Effector memory CD4-positive, alpha-beta T cell (primary cell): Measurements from ENCODE around the gene KCNC3.

Source experiments
- DNase-seq, 3 donors: peaks; one replicate each; pipeline ENCODE4 v3.0.0-alpha.2; 2020
- H3K27ac ChIP-seq: 2 replicates; pipeline ENCODE4 v1.7.0; 2013; ENCODE audit warnings: mild to moderate bottlenecking, low read length, moderate library complexity; ENCODE audit not compliant: insufficient read depth, poor library complexity, severe bottlenecking
- H3K27me3 ChIP-seq: replicated peaks from 2 replicates; pipeline ENCODE4 v1.7.0; 2013; ENCODE audit warnings: mild to moderate bottlenecking, low read length; ENCODE audit not compliant: insufficient read depth, control insufficient read depth, poor library complexity, severe bottlenecking
- H3K36me3 ChIP-seq: 2 replicates; pipeline ENCODE4 v1.7.0; 2013; ENCODE audit warnings: mild to moderate bottlenecking, low read length, moderate library complexity; ENCODE audit not compliant: control insufficient read depth, insufficient read depth
- H3K4me1 ChIP-seq: 2 replicates; pipeline ENCODE4 v1.7.0; 2013; ENCODE audit warnings: low read length, mild to moderate bottlenecking; ENCODE audit not compliant: control insufficient read depth, insufficient read depth, poor library complexity, severe bottlenecking
- H3K4me3 ChIP-seq: 2 replicates; pipeline ENCODE4 v1.7.0; 2013; ENCODE audit warnings: low read length, low read depth, mild to moderate bottlenecking; ENCODE audit not compliant: insufficient read depth, poor library complexity, severe bottlenecking
- H3K9me3 ChIP-seq: 2 replicates; pipeline ENCODE4 v1.7.0; 2013; ENCODE audit warnings: mild to moderate bottlenecking, low read length, moderate library complexity; ENCODE audit not compliant: control insufficient read depth

The KCNC3 gene

GRCh38 chr19:50365434-50366306 is 36.5 kb upstream of the KCNC3 start, which contains the start of gene NAPSA:
NAPSA (minus strand) TSS chr19:50365639; CDS start chr19:50365621, 18 bp downstream.
- H3K36me3 ChIP-seq, result no peaks in the 10 kb centered on the region
- no peaks in the 10 kb centered on the region for H3K27me3 ChIP-seq
- DNase-seq, result no peak
- peaks cover 10% of the 10 kb centered on the region for H3K4me1 ChIP-seq
- H3K27ac ChIP-seq, result no peak within 1 kb of the TSS
- H3K4me3 ChIP-seq, result no peak within 1 kb of the TSS
- H3K9me3 ChIP-seq, result no peaks in the 10 kb centered on the region

- Histone ChIP-seq H3K4me3 (no peak overlapping the region), H3K27me3 (no peaks in the 10 kb centered on the region), H3K9me3 (no peaks in the 10 kb centered on the region), H3K27ac (no peak overlapping the region), H3K4me1 (peaks cover 5% of the 10 kb centered on the region), H3K36me3 (no peaks in the 10 kb centered on the region)
- DNase-seq, result no peak
These were observed 33.7 kb upstream of the KCNC3 start for GRCh38 chr19:50362656-50363424.

GRCh38 chr19:50362030-50362412 is 32.8 kb upstream of the KCNC3 start:
- no peaks in the 10 kb centered on the region for H3K36me3 ChIP-seq
- no peak for DNase-seq
- no peak overlapping the region for H3K4me3 ChIP-seq
- no peak overlapping the region for H3K27ac ChIP-seq
- H3K4me1 ChIP-seq, result peaks cover 10% of the 10 kb centered on the region
- H3K9me3 ChIP-seq, result no peaks in the 10 kb centered on the region
- H3K27me3 ChIP-seq, result no peaks in the 10 kb centered on the region

DNA sequence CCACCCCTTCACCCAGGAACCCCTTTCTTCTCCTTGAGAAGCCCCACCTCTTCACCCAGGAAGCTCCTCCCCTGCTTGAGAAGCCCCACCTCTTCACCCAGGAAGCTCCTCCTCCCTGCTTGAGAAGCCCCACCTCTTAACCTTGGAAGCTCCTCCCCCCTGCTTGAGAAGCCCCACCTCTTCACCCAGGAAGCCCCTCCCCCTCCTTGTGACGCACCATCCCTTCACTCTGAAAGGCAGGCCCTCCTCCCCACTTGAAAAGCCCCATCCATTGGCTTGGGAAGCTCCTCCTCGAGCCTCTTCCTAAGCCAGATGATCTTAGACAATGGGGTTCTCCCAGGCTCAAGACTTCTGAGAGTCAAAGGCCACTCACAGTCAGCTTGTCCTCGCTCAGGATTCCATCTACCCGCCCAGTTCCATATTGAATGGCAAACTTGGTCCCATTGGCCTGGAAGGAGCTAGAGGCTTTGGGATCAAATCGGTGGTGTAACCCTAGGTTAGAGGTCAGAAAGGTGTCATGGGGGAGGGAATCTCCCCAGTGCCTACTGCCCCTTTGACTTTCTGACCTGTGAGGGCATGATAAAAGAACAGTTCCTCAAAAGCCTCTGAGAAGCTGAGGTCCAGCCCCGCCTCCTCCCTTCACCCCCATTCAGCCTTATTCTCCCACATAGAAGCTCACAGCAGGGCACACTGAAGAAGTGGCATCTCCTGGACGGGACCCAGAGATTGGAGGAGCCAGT is 32.3 kb upstream of the KCNC3 start:
- no peaks in the 10 kb centered on the region for H3K9me3 ChIP-seq
- no peak for DNase-seq
- peaks cover 10% of the 10 kb centered on the region for H3K4me1 ChIP-seq
- H3K4me3 ChIP-seq, result no peak overlapping the region
- H3K27me3 ChIP-seq, result no peaks in the 10 kb centered on the region
- no peaks in the 10 kb centered on the region for H3K36me3 ChIP-seq
- H3K27ac ChIP-seq, result no peak overlapping the region

DNA sequence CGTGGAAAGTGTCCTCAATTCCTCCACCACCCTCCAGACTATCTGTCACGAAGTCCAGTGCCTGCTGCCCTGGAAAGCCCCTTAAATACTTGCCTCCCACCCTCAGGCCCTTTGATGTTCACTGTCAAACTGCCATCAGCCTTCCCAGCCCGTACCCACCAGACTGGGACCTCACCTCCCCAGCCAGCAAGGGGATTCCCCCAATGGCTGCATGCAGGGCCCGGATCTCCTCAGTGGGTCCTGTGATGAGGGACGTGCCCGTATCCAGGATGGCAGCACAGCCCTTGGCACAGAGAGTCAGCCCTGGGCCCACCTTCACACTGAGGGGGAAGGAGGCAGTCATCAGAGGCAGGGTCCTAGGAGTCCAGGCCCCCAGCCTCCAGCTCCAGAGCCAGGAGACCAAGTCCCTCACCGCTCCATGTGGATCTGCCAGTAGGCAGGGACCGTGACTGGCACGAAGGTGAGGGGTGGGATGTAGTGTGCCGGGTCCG is 30.2 kb upstream of the KCNC3 start:
- H3K4me1 ChIP-seq, result peaks cover 8% of the 10 kb centered on the region
- H3K9me3 ChIP-seq, result no peaks in the 10 kb centered on the region
- no peaks in the 10 kb centered on the region for H3K27me3 ChIP-seq
- H3K36me3 ChIP-seq, result no peaks in the 10 kb centered on the region
- no peak overlapping the region for H3K27ac ChIP-seq
- no peak overlapping the region for H3K4me3 ChIP-seq
- DNase-seq, result no peak

- no peaks in the 10 kb centered on the region for H3K9me3 ChIP-seq
- peak overlapping the region; percentile 72 for H3K4me3 ChIP-seq
- H3K4me1 ChIP-seq, result peaks cover 8% of the 10 kb centered on the region
- H3K27ac ChIP-seq, result peak overlapping the region; percentile 94
- H3K36me3 ChIP-seq, result no peaks in the 10 kb centered on the region
- DNase-seq, result peak; percentile 57 to 69 (median 64)
- H3K27me3 ChIP-seq, result no peaks in the 10 kb centered on the region
These were observed 29.5 kb upstream of the KCNC3 start for GRCh38 chr19:50358483-50359327.

DNA sequence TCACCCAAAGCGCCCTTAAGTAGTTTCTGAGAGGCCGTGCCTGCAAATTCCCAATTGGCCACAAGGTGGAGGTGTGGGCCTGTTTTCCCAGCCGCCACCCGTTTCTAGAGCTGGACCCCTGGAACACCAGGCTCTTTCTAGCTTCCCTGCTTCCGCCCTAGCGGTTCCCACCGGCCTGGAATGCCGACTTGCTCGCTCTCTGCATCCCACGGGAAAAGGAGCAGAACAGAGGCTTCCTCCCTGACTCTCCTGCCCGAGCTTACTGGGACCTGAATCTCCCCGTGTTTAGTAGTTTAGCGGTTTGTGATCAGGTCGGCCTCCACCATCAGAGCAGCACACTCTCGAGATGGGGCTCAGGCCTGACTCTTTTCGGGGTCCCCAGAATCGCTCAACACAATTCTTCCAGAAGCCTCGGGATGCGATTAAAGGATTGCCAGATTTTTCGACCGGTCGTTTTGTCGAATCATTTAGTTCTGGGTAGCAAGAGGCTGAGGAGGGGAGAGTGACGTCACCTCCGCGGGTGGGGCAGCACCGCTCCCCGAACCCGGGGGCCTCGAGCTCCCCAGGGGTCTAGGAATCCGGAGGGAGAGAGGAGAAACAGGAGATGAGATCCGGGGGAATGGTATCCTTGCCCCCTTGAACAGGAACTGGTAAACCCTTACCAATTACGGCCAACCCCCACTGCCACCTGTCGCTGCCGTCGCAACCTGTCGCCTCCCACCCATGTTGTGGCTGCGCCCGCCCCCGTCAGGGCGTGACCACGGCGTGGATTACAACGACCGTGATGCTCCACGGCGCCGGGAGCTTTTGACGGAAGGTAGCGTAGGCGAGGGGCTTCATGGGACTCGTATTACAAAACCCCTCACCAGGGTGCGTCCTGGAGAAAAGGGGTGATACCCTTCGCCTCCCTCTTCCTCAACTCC is 28.3 kb upstream of the KCNC3 start:
- Histone ChIP-seq H3K36me3 (no peaks in the 10 kb centered on the region), H3K4me1 (peaks cover 8% of the 10 kb centered on the region), H3K4me3 (peak overlapping the region; percentile 72), H3K9me3 (no peaks in the 10 kb centered on the region), H3K27ac (peak overlapping the region; percentile 94), H3K27me3 (no peaks in the 10 kb centered on the region)
- DNase-seq, result peak; percentile 67 to 80 (median 77)

GRCh38 chr19:50356691-50357177 is 27.6 kb upstream of the KCNC3 start:
- H3K36me3 ChIP-seq, result no peaks in the 10 kb centered on the region
- H3K4me3 ChIP-seq, result peak overlapping the region; percentile 72
- H3K4me1 ChIP-seq, result peaks cover 8% of the 10 kb centered on the region
- H3K27me3 ChIP-seq, result no peaks in the 10 kb centered on the region
- DNase-seq, result no peak
- H3K27ac ChIP-seq, result peak overlapping the region; percentile 94
- H3K9me3 ChIP-seq, result no peaks in the 10 kb centered on the region
